Stomach (tissue), 9 donors: ENCODE measurements around the gene NBR1. TPM values are rescaled to one million over a fixed set of nuclear protein-coding genes. Genes with fewer than 3 reads are reported as not detected.
A peak's percentile ranks its signal among the peaks of the same experiment; 100 is the strongest.
"Not testable (repeated sequence)": the region's sequence is repeated elsewhere in the genome, so short reads cannot be mapped to it uniquely, and the experiment has no call there.

Source experiments
- DNase-seq, 2 donors: peaks; one replicate each; pipeline versions ENCODE4 v3.0.0 to v3.0.0-alpha.2; 2013 to 2019
- H3K27ac ChIP-seq, 5 donors: fragments of 200-600 bp in 4 of 5; sonication (generic) in 4 of 5; one replicate each; pipeline ENCODE4 v1.5.1; 2013 to 2019; ENCODE audit warnings: mild to moderate bottlenecking in 1 of 5, moderate library complexity in 1 of 5
- H3K27me3 ChIP-seq, 3 donors: fragments of 200-600 bp; sonication (generic); one replicate each; pipeline ENCODE4 v1.5.1; 2017 to 2019; ENCODE audit warnings: mixed run types in 1 of 3
- H3K36me3 ChIP-seq, 4 donors: fragments of 200-600 bp; sonication (generic); 1 replicate in 3 of 4; 2 replicates in 1 of 4; pipeline ENCODE4 v1.5.1; 2016 to 2019
- H3K4me1 ChIP-seq, 4 donors: fragments of 200-600 bp; sonication (generic); one replicate each; pipeline ENCODE4 v1.5.1; 2016 to 2019
- H3K4me3 ChIP-seq, 4 donors: fragments of 200-600 bp; sonication (generic) in 3 of 4; one replicate each; pipeline ENCODE4 v1.5.1; 2016 to 2019; ENCODE audit warnings: mild to moderate bottlenecking in 1 of 4
- H3K9me3 ChIP-seq, 4 donors: fragments of 200-600 bp; sonication (generic); one replicate each; pipeline ENCODE4 v1.5.1; 2016 to 2019
- CTCF ChIP-seq, 7 experiments: fragments of 450-650 bp in 4 of 7; fragments of 200-600 bp in 3 of 7; sonication (generic) in 3 of 7; IDR thresholded peaks; one replicate each; pipeline ENCODE4 v1.5.1; 2016 to 2019; ENCODE audit warnings: antibody characterized with exemption in 7 of 7, control low read depth in 2 of 7, mild to moderate bottlenecking in 1 of 7
- EP300 ChIP-seq: sonication (generic); formaldehyde crosslinking; IDR thresholded peaks from one replicate; pipeline ENCODE4 v1.6.1; 2017; ENCODE audit warnings: antibody characterized with exemption
- POLR2A ChIP-seq, 4 donors: fragments of 450-650 bp; IDR thresholded peaks; one replicate each; pipeline ENCODE4 v1.6.1; 2016; ENCODE audit warnings: antibody characterized with exemption in 4 of 4, control low read depth in 2 of 4, mild to moderate bottlenecking in 1 of 4, moderate library complexity in 1 of 4
- POLR2AphosphoS5 ChIP-seq, 3 donors: sonication (generic); formaldehyde crosslinking; IDR thresholded peaks; one replicate each; pipeline ENCODE4 v1.6.1; 2016; ENCODE audit warnings: antibody characterized with exemption in 3 of 3
- WGBS, 5 donors: extraction: QIAGEN DNeasy Blood & Tissue Kit in 3 of 5; methylation state at CpG; one replicate each; pipeline versions ENCODE4 v1.1.5 to v1.1.7; 2013 to 2018; 5-methylcytosine and 5-hydroxymethylcytosine counted together
- intact Hi-C: fragments of 100-400 bp; cut with DNase I; formaldehyde crosslinking; loops from one replicate; pipeline ENCODE4 v1.15.1; 2023; ENCODE audit warnings: low total_unique reads
- polyA plus RNA-seq, 3 donors: library from polyadenylated mRNA; stranded (reverse); fragments of 200-250 nt; gene quantifications; one replicate each; pipeline ENCODE4 v1.2.3, GENCODE V29; 2013
- total RNA-seq, 5 donors: library from RNA; depleted of rRNA; stranded (reverse); fragments of >200 nt; gene quantifications; one replicate each; pipeline versions ENCODE4 v1.1.0 to v1.2.3, GENCODE V29; 2014 to 2016
- donor health status: healthy with polysubstance abuse.
- donor health status: Bipolar disorder and iron deficiency.
- donor health status: healthy.

The NBR1 gene
- total and polyA plus RNA-seq, 8 donors, result 25.4 to 107 (median 43.8) TPM

GRCh38 chr17:43155666-43156065 is 15.3 kb upstream of the NBR1 start:
- Histone ChIP-seq H3K4me3 (no peak overlapping the region), H3K9me3 (peaks cover 0 to 2% (median 0%) of the 10 kb centered on the region in 4 donors), H3K36me3 (peaks cover 3 to 30% (median 21%) of the 10 kb centered on the region in 4 donors), H3K4me1 (no peaks in the 10 kb centered on the region), H3K27me3 (no peaks in the 10 kb centered on the region), H3K27ac (no peak overlapping the region)
- 77 to 88% (median 83%) methylated on average over 3 of the region's 3 CpGs for WGBS, 5 donors
- DNase-seq, result no peak
- intact Hi-C loops, result no loop called here
- TF ChIP-seq POLR2A (IDR thresholded peaks at IDR 0.05), result no peak
- no peak for TF ChIP-seq CTCF (IDR thresholded peaks at IDR 0.05)
- no peak for TF ChIP-seq POLR2AphosphoS5 (IDR thresholded peaks at IDR 0.05)
- no peak for TF ChIP-seq EP300

GRCh38 chr17:43159232-43159631 is 11.8 kb upstream of the NBR1 start:
- 86 to 94% (median 90%) methylated on average over 8 to 25 of the region's 25 CpGs for WGBS, 5 donors
- H3K9me3 ChIP-seq, H3K4me1 ChIP-seq, H3K27ac ChIP-seq, intact Hi-C loops, DNase-seq, H3K27me3 ChIP-seq, H3K4me3 ChIP-seq: not testable (repeated sequence)
- H3K36me3 ChIP-seq, result peaks cover 3 to 42% (median 23%) of the 10 kb centered on the region in 4 donors

GRCh38 chr17:43159957-43160356 is 11.1 kb upstream of the NBR1 start:
- H3K27ac ChIP-seq, H3K4me1 ChIP-seq, H3K4me3 ChIP-seq, H3K27me3 ChIP-seq, DNase-seq, intact Hi-C loops, H3K9me3 ChIP-seq: not testable (repeated sequence)
- peaks cover 3 to 45% (median 24%) of the 10 kb centered on the region in 4 donors for H3K36me3 ChIP-seq
- 89 to 96% (median 95%) methylated on average over 8 of the region's 8 CpGs for WGBS, 5 donors

GRCh38 chr17:43165971-43166370 is 5.0 kb upstream of the NBR1 start:
- DNase-seq, intact Hi-C loops, H3K9me3 ChIP-seq, H3K27ac ChIP-seq, H3K27me3 ChIP-seq, H3K4me3 ChIP-seq: not testable (repeated sequence)
- H3K36me3 ChIP-seq, result peaks cover 0 to 32% (median 8%) of the 10 kb centered on the region in 4 donors
- H3K4me1 ChIP-seq, result peaks cover 8 to 30% (median 21%) of the 10 kb centered on the region in 4 donors

GRCh38 chr17:43169561-43170139 is 1.4 kb upstream of the NBR1 start:
- Histone ChIP-seq H3K27me3 (no peaks in the 10 kb centered on the region), H3K9me3 (no peaks in the 10 kb centered on the region), H3K27ac (peak overlapping the region; percentile 89 to 99 (median 95)), H3K4me1 (peaks cover 32 to 61% (median 47%) of the 10 kb centered on the region in 4 donors), H3K4me3 (peak overlapping the region; percentile 65 to 81 (median 72)), H3K36me3 (peaks cover 0 to 12% (median 4%) of the 10 kb centered on the region in 4 donors)
- 0 to 2% (median 1%) methylated on average over 29 of the region's 29 CpGs for WGBS, 5 donors
- DNase-seq, result peak; percentile 66 to 81
- intact Hi-C loops, result loop anchor here (5.0 kb wide), 1 partner anchor 42 kb away; the partner anchor contains the start of gene BRCA1
- TF ChIP-seq POLR2A (IDR thresholded peaks at IDR 0.05), result no peak
- peak in 1 of 3 donors; percentile 34 for TF ChIP-seq POLR2AphosphoS5 (IDR thresholded peaks at IDR 0.05)
- TF ChIP-seq EP300, result no peak
- TF ChIP-seq CTCF (IDR thresholded peaks at IDR 0.05), result no peak

GRCh38 chr17:43170140-43170765 is 761 bp upstream of the NBR1 start:
- TF ChIP-seq EP300, result no peak
- TF ChIP-seq POLR2AphosphoS5 (IDR thresholded peaks at IDR 0.05), result peak; percentile 61 to 92 (median 81)
- 0 to 1% (median 1%) methylated on average over 27 of the region's 27 CpGs for WGBS, 5 donors
- DNase-seq, result peak; percentile 91 to 98
- intact Hi-C loops, result loop anchor here (5.0 kb wide), 1 partner anchor 43 kb away; the partner anchor contains the start of gene BRCA1
- H3K27me3 ChIP-seq, result no peaks in the 10 kb centered on the region
- H3K27ac ChIP-seq, result peak overlapping the region; percentile 89 to 99 (median 95)
- H3K9me3 ChIP-seq, result no peaks in the 10 kb centered on the region
- peak overlapping the region; percentile 65 to 81 (median 72) for H3K4me3 ChIP-seq
- H3K4me1 ChIP-seq, result peaks cover 38 to 67% (median 53%) of the 10 kb centered on the region in 4 donors
- H3K36me3 ChIP-seq, result peaks cover 0 to 12% (median 4%) of the 10 kb centered on the region in 4 donors
